Measurements from ENCODE around the gene PDLIM4.

The PDLIM4 gene

GRCh38 chr5:132297211-132297940 is 39.9 kb downstream of the PDLIM4 start:
- in situ Hi-C loops (cut with MboI; ENCODE audit: low pct_unique_long_range_greater_than_20kb, low sequenced_read_pairs), result no loop called here
- no peak for DNase-seq

DNA sequence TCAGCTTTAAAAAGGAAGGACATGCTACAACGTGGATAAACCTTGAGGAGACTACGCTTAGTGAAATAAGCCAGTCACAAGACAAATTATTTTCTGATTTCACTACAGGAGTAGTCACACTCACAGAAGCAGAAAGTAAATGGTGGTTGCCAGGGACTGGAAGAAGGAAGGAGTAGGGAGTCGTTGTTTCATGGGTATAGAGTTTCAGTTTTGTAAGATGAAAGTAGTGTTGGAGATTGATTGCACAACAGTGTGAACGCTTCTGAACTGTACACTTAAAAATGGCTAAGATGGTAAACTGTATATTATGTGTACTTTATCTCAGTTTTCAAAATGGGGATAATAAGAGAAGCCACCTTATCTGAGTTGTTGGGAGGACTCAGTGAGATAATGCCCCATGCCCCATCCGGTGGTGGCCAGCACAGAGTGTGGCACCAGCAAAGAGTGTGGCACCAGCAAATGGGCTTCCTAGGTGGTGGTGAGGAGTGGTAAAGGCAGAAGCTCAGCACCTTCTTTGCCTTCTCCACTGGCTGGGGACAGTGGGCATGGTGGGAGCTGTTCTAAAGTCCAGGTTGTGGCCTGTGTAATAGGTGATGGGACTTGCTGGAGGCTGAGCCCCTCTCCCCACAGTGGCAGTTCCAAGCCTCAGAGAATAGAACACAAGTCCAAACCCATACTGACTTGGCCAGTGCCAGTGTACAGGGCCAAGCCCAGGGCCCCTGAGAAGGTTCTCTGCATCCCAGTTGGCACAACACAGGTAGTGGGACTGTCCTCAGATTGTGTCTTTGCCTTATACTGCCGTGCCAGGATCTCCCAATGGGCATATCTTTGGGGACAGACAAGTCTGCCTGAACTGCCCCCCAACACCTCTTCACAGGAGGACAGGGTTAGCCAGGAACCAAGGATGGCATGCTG is 41.1 kb downstream of the PDLIM4 start:
- in situ Hi-C loops (cut with MboI; ENCODE audit: low pct_unique_long_range_greater_than_20kb, low sequenced_read_pairs), result no loop called here
- DNase-seq, result peak; percentile 24

- DNase-seq, result no peak
- in situ Hi-C loops (cut with MboI; ENCODE audit: low pct_unique_long_range_greater_than_20kb, low sequenced_read_pairs), result no loop called here
Measured at GRCh38 chr5:132299917-132300316, 42.4 kb downstream of the PDLIM4 start.

DNA sequence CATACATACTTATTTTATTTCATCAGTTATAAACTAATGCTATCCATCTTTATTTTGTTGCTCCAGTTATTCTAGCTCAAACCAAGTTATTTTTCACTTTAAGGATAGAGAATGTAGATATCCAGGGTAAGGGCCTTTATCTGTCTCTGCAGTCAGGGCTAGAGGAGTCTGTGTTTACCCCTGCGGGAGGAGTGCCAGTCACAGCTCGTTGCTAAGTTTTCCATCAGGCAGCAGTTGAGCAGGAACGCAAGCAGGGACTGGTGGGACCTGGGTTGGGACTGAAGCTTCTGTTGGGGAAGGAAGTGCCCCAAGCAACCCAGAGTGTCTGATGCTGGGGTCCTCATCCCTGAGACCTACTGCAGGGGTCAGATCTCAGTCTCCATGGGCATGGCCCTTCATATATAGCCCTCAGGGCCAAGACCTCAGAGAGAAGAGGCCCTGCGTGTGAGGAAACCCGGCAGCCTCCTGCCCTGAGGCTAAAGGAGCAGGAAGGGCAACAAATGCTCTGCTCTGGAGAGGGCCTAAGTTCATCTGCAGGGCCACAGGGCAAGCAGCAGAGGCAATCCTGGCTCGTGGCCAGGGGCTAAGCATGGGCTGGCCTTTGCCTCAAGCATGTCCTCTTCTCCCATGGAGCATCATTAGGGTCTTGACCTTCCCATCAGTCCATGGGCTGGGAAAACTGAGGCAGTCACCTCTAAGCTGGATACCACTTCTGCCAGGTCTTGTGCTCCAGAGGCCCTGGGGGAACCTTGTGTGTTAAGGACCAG is 43.3 kb downstream of the PDLIM4 start:
- DNase-seq, result no peak
- in situ Hi-C loops (cut with MboI; ENCODE audit: low pct_unique_long_range_greater_than_20kb, low sequenced_read_pairs), result no loop called here

DNA sequence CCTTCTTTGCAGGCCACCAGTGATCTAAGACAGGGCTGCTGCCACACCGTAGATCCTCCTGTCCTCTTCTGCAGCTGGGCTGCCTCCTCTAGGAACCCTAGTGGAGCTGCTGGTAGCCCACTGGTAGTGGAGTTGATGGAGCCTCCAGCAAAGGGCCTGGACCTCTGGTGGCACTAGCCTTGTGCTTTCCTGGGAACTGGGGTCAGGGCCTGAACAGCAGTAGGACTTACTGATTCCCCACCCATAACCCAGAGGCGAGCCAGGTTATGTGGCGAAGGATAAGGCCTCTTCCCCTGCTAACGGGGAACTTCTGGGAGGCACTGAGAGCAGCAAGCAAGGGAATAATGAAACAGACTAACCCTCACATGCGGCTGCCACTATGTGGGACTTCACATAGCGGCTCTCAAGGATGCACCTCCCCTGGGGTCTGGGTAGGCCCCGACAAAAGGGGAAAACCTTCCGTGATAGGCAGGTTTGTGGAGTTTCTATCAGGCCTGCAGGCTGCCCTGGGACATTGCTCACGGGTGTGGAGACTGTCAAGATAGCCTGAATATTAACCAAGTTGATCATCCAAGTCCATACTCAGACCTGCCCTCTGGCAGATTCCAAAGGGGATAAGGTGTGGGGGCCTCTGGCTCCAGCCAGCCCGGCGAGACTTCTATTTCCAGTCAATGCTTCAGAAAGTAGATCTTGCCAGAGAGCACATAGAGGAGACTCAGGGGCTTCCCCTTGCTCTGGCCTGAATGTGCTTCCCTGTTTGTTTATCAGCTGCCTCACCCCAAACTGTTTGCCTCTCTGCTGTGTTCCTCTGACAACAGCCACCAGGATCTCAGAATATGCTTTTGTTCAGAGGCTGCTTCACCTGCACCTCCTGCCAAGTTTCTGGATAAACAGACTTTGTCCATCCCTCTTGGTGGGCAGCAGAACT is 44.1 kb downstream of the PDLIM4 start:
- DNase-seq, result no peak
- in situ Hi-C loops (cut with MboI; ENCODE audit: low pct_unique_long_range_greater_than_20kb, low sequenced_read_pairs), result no loop called here

GRCh38 chr5:132302413-132302812 is 44.9 kb downstream of the PDLIM4 start:
- in situ Hi-C loops (cut with MboI; ENCODE audit: low pct_unique_long_range_greater_than_20kb, low sequenced_read_pairs), result no loop called here
- no peak for DNase-seq

- no peak for DNase-seq
- in situ Hi-C loops (cut with MboI; ENCODE audit: low pct_unique_long_range_greater_than_20kb, low sequenced_read_pairs), result no loop called here
Measured at GRCh38 chr5:132303589-132303988, 46.1 kb downstream of the PDLIM4 start.

GRCh38 chr5:132305420-132305819 is 47.9 kb downstream of the PDLIM4 start:
- DNase-seq, result no peak
- in situ Hi-C loops (cut with MboI; ENCODE audit: low pct_unique_long_range_greater_than_20kb, low sequenced_read_pairs), result no loop called here

GRCh38 chr5:132308701-132309100 is 51.2 kb downstream of the PDLIM4 start:
- in situ Hi-C loops (cut with MboI; ENCODE audit: low pct_unique_long_range_greater_than_20kb, low sequenced_read_pairs), result no loop called here
- DNase-seq, result no peak

DNA sequence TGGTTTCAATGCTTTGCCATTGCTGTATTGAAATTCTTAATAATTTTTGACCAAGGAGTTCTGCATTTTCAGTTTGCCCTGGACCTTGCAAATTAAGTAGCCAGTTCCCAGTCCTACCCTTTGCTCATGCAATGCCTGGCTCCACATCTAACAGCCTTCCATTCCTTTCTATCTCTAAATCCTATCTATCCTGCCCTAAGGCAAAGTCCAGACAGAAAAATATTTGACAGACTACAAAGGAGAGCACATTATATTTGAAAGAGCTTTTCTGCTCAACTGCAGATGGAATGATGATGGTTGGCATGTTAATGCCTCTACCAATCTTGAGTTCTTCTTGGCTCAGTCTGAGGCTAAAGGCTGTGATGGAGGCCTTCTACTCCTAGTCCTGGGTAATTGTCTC is 52.2 kb downstream of the PDLIM4 start:
- no peak for DNase-seq
- in situ Hi-C loops (cut with MboI; ENCODE audit: low pct_unique_long_range_greater_than_20kb, low sequenced_read_pairs), result no loop called here

DNA sequence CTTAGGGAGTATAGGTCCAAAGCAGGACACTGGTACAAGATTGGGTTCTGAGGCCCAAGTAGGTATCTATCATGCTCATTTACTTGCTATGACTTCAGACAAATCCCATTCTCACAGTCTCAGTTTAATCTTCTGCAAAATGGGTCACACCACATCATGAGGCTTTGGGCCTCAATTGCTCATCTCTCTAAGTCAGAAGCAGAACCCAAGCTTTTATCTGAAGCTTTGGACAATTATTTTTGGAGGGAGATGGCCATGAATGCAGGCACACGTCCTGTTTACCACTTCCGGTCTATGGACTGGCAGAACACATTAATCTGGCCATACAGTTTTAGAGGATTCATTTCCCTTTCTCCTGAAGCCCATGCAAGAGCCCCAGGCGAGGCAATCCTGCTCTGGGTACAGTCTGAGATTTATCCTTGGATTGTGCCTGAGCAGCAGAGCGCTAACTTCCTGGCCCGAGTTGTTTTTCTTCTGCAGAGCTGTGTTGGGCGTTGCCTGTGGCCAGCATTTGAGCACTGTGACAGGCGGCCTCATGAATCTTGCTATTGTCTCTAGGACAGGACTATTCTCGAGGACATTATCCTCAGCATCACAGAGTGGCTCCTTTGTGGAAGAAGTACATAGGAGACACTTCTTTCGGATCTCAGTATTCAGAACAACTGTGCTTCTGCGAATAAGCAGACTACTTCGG is 52.8 kb downstream of the PDLIM4 start:
- DNase-seq, result no peak
- in situ Hi-C loops (cut with MboI; ENCODE audit: low pct_unique_long_range_greater_than_20kb, low sequenced_read_pairs), result no loop called here

DNA sequence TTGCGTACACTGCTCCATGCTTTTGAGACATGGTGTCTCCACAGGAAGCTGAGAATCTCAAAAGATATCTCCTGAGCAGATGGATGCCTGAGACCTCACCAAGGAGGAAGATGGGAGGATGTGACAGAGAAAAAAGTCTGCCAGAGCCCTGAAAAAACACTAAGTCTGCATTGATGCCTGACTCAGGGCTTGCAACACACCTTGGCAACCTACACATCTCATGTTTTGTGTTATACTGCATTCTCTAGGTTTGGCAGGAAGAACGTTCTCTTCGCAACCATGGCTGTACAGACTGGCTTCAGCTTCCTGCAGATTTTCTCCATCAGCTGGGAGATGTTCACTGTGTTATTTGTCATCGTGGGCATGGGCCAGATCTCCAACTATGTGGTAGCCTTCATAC is 55.9 kb downstream of the PDLIM4 start:
- DNase-seq, result no peak
- in situ Hi-C loops (cut with MboI; ENCODE audit: low pct_unique_long_range_greater_than_20kb, low sequenced_read_pairs), result no loop called here

- in situ Hi-C loops (cut with MboI; ENCODE audit: low pct_unique_long_range_greater_than_20kb, low sequenced_read_pairs), result no loop called here
- no peak for DNase-seq
Measured at GRCh38 chr5:132313961-132314432, 56.5 kb downstream of the PDLIM4 start.

DNA sequence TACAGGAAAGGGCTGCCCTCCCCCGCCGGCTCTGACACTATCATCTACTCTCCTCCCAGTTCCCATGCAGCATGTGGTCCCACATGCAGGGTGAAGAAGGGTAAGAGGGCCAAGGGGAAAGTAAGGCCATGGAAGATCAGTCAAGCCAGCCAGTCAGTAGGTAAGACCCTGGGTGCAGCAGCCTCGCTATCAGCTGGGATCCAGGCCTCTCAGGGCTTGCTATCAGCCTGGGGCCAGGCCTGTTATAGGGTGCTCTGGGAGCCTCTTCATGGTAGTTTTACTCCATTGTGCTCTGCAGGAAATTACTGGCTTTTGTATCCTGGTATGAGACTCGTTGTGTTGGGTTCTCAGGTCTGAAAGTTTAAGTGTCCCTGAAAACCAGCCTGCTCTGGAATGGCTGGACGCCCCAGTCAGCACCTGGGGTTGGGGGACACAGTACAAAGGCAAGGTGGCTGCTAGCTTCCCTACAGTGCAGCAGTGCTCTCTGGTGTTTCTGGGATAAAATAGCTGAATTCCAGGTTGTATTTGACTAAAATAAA is 58.1 kb downstream of the PDLIM4 start:
- no peak for DNase-seq
- in situ Hi-C loops (cut with MboI; ENCODE audit: low pct_unique_long_range_greater_than_20kb, low sequenced_read_pairs), result no loop called here

GRCh38 chr5:132319975-132320374 is 62.5 kb downstream of the PDLIM4 start:
- in situ Hi-C loops (cut with MboI; ENCODE audit: low pct_unique_long_range_greater_than_20kb, low sequenced_read_pairs), result no loop called here

DNA sequence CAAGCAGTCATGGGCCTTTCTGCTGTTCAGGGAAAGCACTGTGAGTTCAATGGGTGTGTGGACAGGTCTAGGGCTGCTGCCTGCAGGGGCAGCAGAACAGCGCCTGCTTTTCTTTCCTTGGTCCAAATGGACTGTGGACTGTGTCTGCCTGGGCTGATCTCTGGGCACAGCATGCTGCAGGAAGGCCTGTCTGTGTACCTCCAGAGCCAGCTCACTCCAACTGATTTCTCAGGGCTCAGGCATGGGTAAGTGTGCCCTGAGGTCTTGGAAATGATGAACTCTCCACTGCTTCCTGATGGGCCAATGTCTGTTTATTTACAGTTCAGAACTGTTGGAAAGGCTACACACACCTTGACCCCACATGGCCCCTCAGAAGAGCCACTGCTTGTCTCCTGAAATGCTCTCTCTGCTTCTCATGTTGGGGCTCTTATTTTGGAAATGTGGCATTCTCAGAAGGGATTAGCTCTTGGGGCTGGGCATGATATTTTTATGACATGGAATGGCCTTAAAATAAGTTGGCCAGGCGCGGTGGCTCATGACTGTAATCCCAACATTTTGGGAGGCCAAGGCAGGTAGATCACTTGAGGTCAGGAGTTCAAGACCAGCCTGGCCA is 63.7 kb downstream of the PDLIM4 start:
- no peak for DNase-seq
- in situ Hi-C loops (cut with MboI; ENCODE audit: low pct_unique_long_range_greater_than_20kb, low sequenced_read_pairs), result no loop called here

More at GRCh38 chr5:132319975-132320374, 62.5 kb downstream of the PDLIM4 start:
- no peak for DNase-seq

DNA sequence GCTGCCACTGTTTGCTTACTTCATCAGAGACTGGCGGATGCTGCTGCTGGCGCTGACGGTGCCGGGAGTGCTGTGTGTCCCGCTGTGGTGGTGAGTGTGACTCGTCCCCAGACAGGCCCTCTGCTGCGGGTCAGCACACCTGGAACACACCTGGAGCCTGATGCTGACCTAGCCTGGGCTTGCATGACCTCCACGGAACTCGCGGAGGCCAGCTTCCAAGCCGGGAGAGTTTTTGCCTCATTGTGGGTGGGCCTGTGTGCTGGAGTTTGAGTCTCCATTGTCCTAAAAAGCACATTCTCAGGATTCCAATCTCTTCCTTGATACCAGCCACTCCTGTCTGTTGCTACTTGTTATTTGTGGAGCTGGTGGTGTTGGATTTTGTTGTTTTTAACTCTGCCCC is 64.8 kb downstream of the PDLIM4 start:
- DNase-seq, result no peak
- in situ Hi-C loops (cut with MboI; ENCODE audit: low pct_unique_long_range_greater_than_20kb, low sequenced_read_pairs), result no loop called here

Measured in KBM-7 (cell line).